Hepatic stellate cell (primary cell): ENCODE measurements around the gene PPP1R12A.

ENCODE experiments used
- DNase-seq: peaks from one replicate; pipeline ENCODE4 v3.0.0; 2011; ENCODE audit warnings: low spot score

PPP1R12A gene

DNA sequence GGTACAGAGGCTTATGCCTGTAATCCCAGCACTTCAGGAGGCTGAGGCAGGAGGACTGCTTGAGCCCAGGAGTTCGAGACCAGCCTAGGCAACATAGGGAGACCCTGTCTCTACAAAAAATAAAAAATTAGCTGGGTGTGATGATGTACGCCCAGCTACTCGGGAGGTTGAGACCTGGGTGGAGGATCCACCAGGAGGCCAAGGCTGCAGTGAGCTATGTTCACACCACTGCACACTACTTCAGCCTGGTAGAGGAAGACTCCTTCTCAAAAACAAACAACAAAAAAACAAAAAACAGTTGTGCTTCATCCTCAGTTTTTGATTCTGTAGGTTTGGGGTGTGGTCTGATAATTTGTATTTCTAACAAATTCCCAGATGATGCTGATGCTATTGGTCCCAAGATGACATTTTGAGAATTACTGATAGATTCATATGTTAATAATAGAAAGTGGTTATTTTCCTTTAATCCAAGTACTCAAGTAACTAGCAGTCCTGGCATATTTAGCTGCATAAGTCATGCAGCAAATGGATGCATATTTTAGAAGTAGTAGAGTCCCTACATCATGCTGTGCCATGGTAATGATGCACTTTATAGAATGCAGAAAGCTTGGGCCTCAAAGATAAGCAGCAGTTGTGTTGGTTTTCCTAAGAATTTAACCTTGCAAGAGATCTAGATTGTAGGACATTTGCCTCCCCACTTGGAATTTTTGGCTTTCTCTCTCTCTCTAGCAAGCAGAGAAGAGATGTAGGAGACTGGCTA lies 168.0 kb downstream of the PPP1R12A start:
- DNase-seq: peak; percentile 14

DNA sequence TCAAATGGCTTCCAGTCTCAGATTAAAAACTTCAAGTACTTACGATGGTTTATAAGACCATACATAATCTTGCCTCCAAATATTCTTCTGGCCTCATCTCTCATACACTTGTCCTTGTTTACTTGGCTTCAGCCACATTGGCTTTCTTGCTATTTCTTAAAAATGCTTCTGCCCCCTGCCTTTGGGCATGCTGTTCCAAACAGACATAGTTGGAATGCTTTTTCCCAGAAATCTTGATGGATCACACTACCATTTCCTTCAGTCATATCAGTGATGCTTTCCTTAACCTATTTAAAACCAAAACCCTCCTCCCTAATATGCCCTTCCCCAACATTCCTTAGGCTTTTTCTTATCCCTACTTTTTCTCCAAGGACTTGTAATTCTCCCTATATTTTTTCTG lies 169.7 kb downstream of the PPP1R12A start:
- no peak for DNase-seq

DNA sequence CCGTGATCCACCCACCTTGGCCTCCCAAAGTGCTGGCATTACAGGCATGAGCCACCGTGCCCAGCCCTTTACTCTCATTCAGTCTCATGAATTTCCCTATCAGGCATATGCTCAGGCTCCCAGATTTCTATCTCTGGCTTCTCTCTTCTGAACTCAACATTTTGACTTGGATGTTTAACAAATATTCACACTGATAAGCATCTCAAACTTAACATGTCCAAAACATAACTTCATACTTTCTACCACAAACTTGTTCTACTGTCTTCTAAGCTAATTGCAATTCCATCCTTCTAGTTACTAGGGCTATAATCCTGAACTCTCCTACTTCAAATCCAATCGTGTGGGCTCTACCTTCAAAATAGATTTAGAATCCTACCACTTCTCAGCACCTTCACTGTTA lies 170.3 kb downstream of the PPP1R12A start:
- DNase-seq: no peak

DNA sequence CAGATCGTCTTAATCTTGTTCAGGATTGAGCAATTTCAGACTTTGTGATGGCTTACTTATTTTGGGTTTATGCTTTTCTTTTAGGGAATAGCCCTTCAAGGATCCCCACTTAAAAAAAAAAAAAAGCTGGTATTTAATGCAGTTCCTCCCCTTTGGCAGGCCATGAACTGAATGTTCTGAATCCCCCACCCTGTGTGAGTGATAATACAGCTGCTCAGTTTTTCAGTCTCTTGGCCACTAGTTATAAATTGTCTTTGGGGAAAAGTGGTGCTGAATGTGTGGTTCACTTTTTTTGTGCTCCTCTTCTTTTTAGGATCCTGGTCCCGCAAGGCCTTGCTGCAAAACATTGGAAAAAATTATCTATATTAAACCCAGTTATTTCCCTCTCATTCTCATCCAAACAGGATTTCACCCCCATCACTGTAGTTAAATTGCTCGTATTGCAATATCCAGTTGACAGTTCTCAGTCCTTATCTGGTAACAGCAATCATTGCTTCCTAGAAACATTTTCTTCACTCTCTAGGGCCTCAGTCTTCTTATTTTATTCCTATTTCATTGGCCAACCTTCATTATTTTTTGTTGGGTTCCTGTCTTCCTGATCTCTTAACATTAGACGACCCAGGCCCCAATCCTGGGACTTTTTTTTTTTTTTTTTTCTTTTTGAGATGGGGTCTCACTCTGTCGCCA lies 171.0 kb downstream of the PPP1R12A start:
- DNase-seq: no peak

DNA sequence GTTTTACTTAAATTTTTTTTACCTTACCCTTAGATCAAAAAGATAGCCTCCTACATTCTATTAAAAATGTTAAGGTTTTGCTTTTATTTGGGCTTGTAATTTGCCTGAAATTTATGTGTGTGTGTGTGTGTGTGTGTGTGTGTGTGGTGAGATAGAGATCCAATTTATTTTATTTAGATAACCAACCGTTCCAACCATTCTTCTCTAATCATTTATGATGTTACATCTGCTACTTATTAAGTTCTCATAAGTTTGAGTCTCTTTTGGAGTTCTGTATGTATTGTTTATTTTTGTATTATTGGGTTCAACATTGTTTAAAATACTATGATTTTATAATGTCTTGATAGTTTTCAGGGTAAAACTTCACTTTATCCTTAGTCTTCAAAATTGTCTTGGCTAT lies 173.6 kb downstream of the PPP1R12A start:
- DNase-seq: no peak

DNA sequence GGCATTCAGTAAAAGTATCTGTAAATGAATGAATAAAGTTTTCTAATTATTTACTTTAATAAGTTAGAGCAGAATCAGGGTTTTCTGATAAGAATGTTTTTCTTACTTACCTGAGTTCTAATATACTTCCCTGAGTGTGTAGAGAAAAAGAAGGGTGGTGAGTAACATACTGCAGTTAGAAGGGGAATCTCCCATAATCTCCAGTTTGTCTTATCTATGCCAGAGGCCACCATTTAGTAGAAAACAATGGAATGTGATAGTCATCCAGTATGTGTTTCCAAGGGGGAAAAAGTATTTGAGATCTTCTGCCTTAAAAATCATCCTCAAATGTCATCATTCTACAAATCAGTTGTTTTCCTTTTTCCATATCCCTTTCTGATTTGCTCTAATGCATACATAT lies 187.6 kb downstream of the PPP1R12A start:
- no peak for DNase-seq

DNA sequence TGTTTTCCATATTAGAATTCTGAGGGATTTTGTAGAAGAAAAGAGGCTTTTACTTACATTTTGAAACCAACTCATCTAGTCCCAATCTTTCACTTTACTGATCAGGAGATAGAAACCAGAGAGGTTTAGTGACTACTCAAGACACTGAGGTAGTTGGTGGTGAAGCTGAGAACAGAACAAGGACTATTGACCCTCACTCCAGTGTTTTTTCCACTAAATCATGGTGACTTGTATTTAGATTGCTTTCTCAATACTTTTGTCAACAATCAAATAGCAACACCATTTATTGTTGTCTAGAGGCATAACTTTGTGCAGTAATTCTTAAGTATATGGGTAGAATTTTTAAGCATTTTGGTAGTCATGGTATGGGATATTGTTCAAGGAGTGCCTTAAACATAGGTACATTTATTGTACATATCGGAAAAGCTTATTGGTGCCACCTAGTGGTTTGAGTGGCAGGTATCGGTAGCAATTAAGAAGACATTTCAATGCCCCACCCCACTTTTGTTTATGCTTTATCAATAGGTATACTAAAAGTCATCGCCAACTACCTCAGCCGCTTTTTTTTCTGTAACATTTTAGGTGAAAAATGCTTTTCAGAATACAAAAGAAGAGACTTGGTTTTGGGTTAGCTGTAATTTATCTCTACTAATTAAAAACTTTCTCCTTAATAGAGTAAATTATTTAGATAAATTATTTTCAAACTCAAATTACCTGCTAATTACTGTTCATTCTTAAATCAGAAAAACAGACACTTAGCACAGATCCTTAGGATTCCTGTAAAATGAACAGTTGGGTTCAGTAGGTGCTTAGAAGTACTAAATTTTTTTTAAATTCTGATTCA lies 196.8 kb downstream of the PPP1R12A start:
- peak; percentile 12 for DNase-seq

DNA sequence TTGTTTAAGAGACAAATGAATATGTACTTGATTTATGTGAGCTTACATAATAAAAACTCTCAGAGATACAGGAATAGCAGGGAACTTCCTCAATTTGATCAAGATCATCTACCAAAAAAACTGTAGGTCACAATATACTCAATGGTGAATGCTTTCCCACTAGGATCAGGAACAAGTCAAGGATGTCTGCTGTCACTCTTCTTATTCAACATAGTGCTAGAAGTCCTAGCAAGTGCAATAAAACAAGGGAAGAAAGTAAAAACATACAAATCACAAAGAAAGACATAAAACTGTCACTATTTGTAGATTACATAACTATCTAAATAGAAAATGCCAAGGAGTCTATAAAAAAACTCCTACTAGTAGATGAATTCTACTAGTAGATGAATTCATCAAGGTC lies 202.3 kb downstream of the PPP1R12A start:
- no peak for DNase-seq

DNA sequence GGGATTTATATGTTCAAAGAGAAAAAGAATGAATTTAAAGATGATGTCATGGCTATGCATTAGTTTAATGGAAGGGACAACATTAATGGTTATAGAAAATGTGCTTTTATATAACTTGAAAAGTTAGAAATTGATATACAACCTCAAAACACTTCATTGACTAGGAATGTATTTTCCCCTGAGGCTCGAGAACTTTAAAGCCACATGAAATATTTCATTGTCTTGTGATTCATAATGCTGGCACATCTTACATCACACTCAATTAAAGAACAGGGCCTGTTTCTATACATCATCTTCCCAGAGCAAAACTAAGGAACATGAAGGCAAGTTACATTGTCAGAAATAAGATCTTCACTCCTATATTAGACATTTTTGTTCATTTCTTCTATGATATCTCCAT lies 208.9 kb downstream of the PPP1R12A start:
- DNase-seq: peak; percentile 35
